ENCODE data around the gene SEMA4D.
A peak's percentile ranks its signal among the peaks of the same experiment; 100 is the strongest.

Gene SEMA4D

DNA sequence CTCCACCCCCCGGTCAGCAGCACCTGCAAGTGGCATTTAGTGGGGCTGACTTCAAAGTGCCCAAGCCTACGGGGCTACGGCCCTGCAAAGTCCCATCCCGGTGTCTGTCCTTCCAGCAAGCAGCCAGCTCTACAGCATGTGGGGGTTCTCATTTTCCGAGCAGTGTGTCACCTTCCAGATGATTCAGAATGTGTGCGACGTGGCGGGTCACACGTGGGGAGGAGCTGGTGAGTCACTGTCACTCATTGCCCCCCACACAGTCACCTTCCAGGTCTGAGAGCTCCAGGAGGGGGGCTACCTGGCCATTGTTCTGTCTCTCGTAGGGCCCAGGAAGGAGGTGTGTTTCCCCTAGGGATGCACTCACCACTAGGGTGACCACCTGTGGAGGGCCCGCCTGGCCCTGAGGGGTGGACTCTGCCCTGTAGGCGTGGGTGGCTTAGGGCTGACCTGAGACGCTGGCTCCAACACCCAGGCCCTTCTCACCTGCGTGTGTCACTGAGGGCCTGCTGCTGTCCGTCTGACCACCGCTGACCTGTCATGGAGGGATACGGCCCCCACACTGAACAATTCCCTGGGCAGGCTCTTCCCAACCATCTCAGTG is 70.2 kb downstream of the SEMA4D start:
- DNase-seq: no peak

- DNase-seq: no peak
Observed at GRCh38 chr9:89426384-89426961, 71.4 kb downstream of the SEMA4D start.

GRCh38 chr9:89425921-89426383 is 72.0 kb downstream of the SEMA4D start:
- DNase-seq: no peak

DNA sequence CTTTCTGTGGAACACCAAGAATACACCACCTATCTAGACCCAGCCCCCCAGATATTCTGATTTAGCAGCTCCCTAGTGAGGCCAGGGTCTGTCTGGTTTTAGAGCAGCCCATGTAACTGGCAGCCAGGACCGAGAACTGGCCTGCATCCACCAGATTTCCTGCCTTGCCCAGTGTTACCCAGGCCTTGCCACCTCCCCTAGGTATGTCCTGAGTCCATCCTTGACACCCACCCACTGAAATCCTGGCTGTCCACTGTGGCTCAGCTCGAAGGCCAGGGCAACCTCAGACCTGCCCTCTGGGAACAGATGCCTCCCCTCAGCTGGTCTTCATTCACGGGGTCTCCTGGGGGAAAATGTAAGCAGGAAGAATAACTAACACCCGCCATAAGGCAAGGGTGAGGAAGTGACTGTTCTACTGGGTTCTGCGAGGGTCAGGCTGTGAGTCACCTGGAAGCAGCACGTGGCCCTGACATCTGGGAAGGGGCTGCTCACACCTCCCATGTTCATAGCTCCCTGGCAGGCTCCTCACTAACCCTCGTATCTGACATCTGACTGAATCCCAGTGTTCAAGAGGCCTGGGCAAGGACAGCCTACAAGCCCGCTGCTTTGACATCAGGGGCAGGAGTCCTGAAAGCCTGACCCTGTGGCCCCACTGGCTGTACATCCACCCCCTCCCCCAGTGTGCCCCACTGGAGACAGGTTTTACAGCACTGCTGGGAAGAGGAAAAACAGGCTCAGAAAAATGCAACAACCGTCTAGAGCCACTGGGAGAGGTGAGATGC is 72.7 kb downstream of the SEMA4D start:
- no peak for DNase-seq

DNA sequence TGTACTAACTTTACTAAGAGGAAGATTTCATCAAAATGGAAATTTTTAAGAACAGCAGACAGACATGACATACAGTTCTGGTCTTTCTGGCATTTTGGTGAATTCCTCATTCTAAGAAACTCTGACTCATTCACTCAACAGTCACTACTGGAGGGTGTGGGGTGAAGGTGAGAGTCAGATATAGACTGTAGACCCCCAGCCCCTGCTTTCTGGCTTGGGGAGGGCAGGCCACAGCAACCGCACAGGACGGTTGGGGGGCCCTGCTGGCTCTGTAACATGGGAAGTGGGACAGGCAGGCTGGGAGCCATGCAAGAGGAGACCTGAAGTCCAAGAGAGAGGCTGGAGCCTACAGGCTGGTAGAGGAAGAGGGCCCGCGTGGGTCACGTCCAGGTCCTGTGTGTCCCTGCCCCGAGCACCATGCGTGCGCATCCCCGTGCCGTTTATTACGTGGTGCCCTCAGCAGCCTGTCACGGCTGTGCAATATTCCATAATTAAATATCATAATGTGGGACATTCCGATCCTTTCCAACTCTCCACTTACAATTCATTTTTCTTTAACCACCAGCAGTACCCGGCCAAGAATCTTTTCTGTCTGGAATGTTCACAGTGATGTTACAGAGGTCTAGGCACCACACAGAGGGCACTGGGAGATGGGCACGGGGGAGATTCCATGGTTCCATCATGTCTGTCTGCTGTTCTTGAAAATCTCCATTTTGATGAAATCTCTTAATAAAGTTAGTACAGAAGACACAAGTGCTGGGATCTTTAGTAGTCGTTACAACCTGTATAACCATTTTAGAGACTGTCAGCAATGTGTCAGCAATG is 75.5 kb downstream of the SEMA4D start:
- peak; percentile 59 to 78 for DNase-seq

GRCh38 chr9:89421595-89421994 is 76.3 kb downstream of the SEMA4D start:
- DNase-seq: no peak

DNA sequence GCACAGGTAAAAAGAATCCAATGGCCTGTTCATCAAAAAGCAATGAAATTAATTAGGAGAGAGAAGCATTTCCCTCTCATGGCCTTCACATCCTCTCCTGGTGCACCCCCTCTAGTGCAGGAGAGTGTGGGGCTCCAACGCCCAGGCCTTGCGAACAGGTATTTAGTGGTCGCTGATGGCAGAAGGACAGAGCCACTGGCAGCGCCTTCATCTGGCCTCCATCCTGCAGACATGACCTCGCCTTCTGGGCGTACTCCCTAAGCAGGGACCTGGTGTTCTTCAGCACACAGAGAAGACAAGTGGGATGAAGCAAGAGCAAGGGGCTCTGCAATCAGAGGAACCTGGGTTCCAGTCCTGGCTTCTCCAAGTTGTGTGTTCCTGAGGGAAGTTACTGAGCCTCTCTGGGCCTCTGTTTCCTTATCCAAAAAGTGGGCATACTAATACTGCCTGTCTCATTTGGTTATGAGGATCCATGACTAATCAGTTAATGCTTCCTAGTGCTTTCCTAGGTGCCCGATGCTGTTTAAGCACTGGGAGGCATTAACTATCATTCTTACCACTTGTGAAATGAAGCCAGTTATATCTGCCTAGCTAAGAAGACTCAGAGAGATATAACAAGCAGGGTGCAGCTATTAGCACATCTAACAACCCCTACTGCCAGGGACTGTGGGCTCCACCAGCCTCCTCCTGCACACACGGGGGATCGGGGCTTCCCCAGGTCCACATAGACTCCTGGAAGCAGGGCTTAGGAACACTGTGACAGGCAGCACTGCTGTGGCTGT is 77.3 kb downstream of the SEMA4D start:
- DNase-seq: no peak

GRCh38 chr9:89419978-89420394 is 77.9 kb downstream of the SEMA4D start:
- DNase-seq: no peak

GRCh38 chr9:89418882-89419640 is 78.9 kb downstream of the SEMA4D start:
- no peak for DNase-seq

DNA sequence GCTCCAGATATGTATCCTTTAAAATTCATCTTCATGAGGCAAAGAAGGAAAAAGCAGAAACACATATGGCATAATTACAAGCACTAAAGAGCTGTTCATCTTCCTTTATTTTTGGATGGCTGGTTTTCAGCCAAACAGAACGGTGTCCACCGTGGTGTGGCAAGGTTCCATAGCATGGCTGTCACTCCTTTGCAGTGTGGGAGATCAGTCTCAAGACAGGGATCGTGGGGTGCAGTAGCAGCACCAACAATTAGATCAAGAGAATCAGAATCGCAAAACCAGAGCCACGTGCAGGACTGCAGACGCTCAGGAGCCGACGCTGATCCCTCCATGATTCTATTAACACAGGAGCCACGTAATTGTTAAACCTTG is 79.5 kb downstream of the SEMA4D start:
- DNase-seq: no peak

DNA sequence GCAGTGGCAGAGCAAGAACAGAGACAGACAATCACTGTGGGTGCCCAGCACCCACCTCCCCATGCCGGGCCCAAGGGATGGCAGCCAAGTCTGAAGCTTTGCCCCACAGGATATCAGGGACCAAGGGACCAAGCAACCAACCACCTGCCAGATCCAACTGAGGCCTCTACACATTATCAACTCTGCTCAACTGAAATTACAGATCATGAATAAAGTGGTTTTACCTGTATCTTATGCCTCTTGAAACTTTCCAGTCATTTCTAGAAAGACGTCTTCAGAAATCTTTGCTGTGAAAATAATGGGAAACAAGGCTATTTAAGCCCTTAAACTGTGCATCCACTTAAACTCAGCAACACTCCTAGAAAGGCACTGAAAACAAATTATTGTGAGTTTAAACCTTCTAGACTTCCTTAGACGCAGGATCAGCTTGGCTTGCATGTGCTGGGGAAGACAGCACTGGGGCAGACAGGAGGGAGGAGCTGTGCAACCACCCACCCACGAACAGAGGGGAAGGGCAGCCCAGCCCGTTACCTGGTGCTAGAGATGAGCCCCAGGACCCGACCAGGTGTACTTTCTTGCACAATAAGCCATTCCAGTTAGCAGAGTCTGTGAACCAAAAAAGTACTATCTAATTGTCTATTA is 80.0 kb downstream of the SEMA4D start:
- no peak for DNase-seq

- DNase-seq: no peak
Observed at GRCh38 chr9:89414670-89415324, 83.1 kb downstream of the SEMA4D start.

DNA sequence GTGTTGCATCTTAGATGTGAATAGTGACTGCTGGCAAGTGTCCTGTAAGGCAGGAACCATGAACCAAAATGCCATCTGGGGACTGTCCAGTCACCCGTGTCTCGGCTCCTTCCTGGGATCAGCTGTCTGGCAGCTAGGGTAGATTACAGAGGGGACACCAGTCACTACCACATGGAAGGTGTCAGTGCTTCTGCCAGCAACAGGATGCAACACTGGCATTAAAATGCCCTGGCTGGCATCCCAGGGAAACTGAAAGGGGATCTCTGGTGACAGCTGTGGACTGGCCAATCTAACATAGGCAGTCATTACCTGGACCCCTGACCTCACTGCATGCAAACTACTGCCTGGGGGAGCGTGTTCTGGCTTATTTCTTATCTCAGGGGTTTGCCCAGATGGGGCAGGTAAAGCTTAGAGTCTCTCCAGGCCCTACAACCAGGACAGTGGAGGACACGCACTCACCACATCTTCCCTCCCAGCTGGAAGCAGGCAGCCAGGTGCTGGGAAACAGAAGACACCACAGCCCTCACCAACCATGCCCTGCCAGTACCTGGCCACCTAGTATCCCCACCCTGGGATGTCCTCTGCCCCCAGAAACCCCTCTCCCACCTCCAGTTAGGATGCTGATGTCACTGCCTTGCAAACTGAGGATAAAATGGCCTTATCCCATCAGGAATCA is 83.8 kb downstream of the SEMA4D start:
- no peak for DNase-seq

DNA sequence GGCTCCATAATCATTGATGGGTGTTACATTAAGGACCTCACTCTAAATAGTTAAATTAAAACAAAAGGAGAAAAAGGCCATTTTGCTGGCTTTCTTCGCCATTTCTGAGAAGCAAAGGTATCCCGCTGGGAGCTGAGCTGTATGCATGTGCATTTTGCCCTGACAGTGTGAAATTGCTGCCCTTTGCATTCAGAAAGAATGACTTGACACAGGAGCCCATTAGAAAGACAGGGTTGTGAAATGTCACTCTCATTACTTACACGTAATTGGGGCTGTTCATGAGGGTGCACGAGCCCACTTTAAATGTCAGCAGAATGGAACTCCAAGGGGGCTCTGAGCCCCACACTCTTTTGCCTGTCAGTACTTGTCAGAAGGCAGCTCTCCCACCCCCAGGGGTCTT is 85.0 kb downstream of the SEMA4D start:
- DNase-seq: no peak

DNA sequence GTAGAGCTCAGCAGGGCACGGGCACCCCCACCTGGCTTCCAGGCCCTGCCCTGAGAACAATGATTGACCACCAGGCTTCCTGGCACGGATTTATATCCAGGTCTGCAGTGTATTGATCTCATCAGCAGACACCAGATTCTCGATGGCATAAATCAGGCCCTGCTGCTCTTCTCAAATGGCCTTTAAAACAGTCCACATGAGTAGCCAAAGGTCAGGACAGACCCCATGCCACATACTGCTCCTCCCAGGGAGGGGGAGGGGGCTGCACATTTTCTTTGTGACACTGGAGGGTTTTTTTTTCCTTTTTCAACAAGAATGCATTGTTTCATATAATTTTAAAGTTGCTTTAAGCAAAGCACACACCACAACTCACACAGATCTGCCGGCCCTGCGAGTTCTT is 85.4 kb downstream of the SEMA4D start:
- no peak for DNase-seq

DNA sequence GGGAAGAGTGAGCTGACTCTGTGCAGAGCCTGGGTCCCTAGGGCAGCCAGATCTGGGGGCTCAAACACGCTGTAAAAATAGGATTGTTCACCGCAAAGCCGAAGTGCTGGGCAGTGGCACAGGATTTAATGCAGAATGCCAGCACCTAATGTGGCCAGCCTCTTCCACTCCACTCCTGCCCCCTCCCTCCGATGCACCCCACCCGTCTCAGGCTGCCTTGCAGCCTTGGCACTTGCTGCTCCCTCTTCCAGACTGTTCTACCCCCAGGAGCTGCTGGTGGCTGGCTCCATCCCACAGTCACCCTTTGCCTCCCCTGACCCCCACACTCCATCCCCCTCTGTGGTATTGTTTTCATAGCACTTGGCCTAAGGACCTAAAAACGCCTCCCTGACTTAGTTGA is 86.2 kb downstream of the SEMA4D start:
- DNase-seq: no peak

DNA sequence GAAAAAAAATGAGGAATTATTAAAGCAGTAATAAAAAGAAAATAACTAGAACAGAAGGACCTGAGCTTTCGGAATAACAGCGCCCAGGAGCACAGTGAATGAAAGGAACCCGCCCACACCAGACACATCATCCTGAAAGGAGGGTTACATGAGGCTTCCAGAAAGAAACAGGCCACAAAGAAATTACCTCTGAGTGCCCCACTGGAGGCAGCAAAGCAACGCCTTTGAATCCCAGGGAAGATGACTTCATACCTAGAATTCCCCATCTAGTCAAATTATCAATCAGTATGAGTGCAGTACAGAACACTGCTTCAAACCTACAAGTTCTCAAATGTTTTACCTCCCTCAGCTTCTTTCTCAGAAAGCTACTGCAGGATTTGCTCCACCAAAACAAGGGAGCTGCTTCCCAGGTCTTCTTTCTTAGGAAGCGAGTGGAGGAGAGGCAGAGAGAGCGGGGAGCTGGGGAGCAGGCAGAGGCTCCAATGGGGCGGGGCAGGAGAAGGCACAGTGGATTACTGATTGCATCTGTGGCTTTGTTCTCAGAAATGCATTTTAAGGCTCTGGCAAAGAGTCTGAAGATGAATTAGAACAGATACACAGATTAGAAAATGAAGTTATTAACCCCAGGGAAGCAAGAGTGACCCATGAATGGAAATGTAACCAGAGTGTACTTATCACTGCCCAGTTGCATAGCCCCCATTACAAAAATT is 87.1 kb downstream of the SEMA4D start:
- DNase-seq: peak in 1 of 2 experiments; percentile 6

GRCh38 chr9:89410022-89410421 is 87.9 kb downstream of the SEMA4D start:
- no peak for DNase-seq

GRCh38 chr9:89409466-89409865 is 88.4 kb downstream of the SEMA4D start:
- no peak for DNase-seq
